Activated CD8-positive, alpha-beta T cell treated with anti-CD3 and anti-CD28 coated beads for 36 hours (primary cell): ENCODE data around the gene ATN1. TPM values are rescaled to one million over a fixed set of nuclear protein-coding genes. Genes with fewer than 3 reads are reported as not detected.

Experiments
- ATAC-seq: fragments of 200-7000 bp; cut with Tn5 transposase; one replicate; pipeline ENCODE4 v1.10.0; 2021; ENCODE audit warnings: mild to moderate bottlenecking, moderate library complexity
- CTCF ChIA-PET: fragments of 350-600 bp; sonication (Branson Sonifier 250); formaldehyde crosslinking; loops from one replicate; lab custom pipeline; 2021; ENCODE audit warnings: antibody characterized with exemption; lab: Charles Lee
- POLR2A ChIA-PET: fragments of 350-600 bp; sonication (Branson Sonifier 250); formaldehyde crosslinking; loops from one replicate; lab custom pipeline; 2021; ENCODE audit warnings: antibody characterized with exemption; lab: Charles Lee
- DNase-seq: peaks from one replicate; pipeline ENCODE4 v3.0.0-alpha.2; 2020
- H3K27ac Mint-ChIP-seq: one replicate; pipeline ENCODE4 v1.8.0; 2021; ENCODE audit warnings: mild to moderate bottlenecking, mixed read lengths
- H3K27me3 Mint-ChIP-seq: one replicate; pipeline ENCODE4 v1.8.0; 2021; ENCODE audit warnings: mixed read lengths
- H3K36me3 Mint-ChIP-seq: one replicate; pipeline ENCODE4 v1.8.0; 2021; ENCODE audit warnings: low read depth, mixed read lengths
- H3K4me1 Mint-ChIP-seq: one replicate; pipeline ENCODE4 v1.8.0; 2021; ENCODE audit warnings: low read depth, mixed read lengths
- H3K4me3 Mint-ChIP-seq: one replicate; pipeline ENCODE4 v1.8.0; 2021; ENCODE audit warnings: mild to moderate bottlenecking, moderate library complexity, mixed read lengths
- H3K9me3 Mint-ChIP-seq: one replicate; pipeline ENCODE4 v1.8.0; 2021; ENCODE audit warnings: mixed read lengths
- CTCF ChIP-seq: fragments of 200-600 bp; IDR thresholded peaks from one replicate; pipeline ENCODE4 v1.8.0; 2022; ENCODE audit warnings: antibody characterized with exemption, mild to moderate bottlenecking
- intact Hi-C: fragments of 100-400 bp; cut with micrococcal nuclease; formaldehyde crosslinking; loops from one replicate; pipeline ENCODE4 v1.10.0; 2022
- total RNA-seq, 2 experiments: library from RNA; stranded (reverse); gene quantifications; one replicate each; pipeline ENCODE4 v1.2.3, GENCODE V29; 2021

ATN1 gene
- total RNA-seq, 2 experiments from 2014 or later, result 26.4 to 28.5 TPM

GRCh38 chr12:6917491-6918231 is 10.1 kb upstream of the ATN1 start:
- Mint-ChIP-seq H3K4me1 (peaks cover 48% of the 10 kb centered on the region), H3K27ac (no peak overlapping the region), H3K9me3 (no peaks in the 10 kb centered on the region), H3K27me3 (no peaks in the 10 kb centered on the region), H3K4me3 (no peak overlapping the region), H3K36me3 (peaks cover 58% of the 10 kb centered on the region)
- ChIA-PET CTCF (interaction anchor here (0.9 to 1.8 kb wide), 4 partner anchors 9 to 48 kb away, joined by 3 to 9 read pairs (median 4); no protein-coding TSS in a partner anchor), POLR2A (interaction anchor here (0.9 to 8.2 kb wide), 7 partner anchors 9 to 26 kb away, joined by 3 to 62 read pairs (median 5); partner anchors contain the start of genes C12orf57 and RNU7-1)
- DNase-seq, result no peak
- ATAC-seq, result no peak
- intact Hi-C loops, result no loop called here
- TF ChIP-seq CTCF, result no peak

- intact Hi-C loops, result no loop called here
- ChIA-PET CTCF (interaction anchor here (0.9 to 1.2 kb wide), 2 partner anchors 14 to 41 kb away, joined by 3 read pairs; no protein-coding TSS in a partner anchor), POLR2A (interaction anchor here (0.6 to 1.6 kb wide), 7 partner anchors 9 to 48 kb away, joined by 3 to 7 read pairs (median 3); partner anchors contain the start of genes C12orf57, LRRC23 and RNU7-1)
- ATAC-seq, result no peak
- no peaks in the 10 kb centered on the region for H3K9me3 Mint-ChIP-seq
- no peak for DNase-seq
- TF ChIP-seq CTCF, result no peak
- peak overlapping the region; percentile 49 for H3K27ac Mint-ChIP-seq
- H3K4me3 Mint-ChIP-seq, result no peak overlapping the region
- H3K4me1 Mint-ChIP-seq, result peaks cover 47% of the 10 kb centered on the region
- peaks cover 67% of the 10 kb centered on the region for H3K36me3 Mint-ChIP-seq
- H3K27me3 Mint-ChIP-seq, result no peaks in the 10 kb centered on the region
Observed at GRCh38 chr12:6919588-6919987, 8.2 kb upstream of the ATN1 start.

GRCh38 chr12:6921539-6921938 is 6.2 kb upstream of the ATN1 start:
- no peak for DNase-seq
- TF ChIP-seq CTCF, result no peak
- Mint-ChIP-seq H3K9me3 (no peaks in the 10 kb centered on the region), H3K27me3 (no peaks in the 10 kb centered on the region), H3K36me3 (peaks cover 48% of the 10 kb centered on the region), H3K27ac (peak overlapping the region; percentile 20), H3K4me1 (peaks cover 46% of the 10 kb centered on the region), H3K4me3 (no peak overlapping the region)
- no peak for ATAC-seq
- ChIA-PET POLR2A (interaction anchor here (0.9 to 36.0 kb wide), 3 partner anchors 17 to 60 kb away, joined by 3 to 1266 read pairs (median 4); partner anchors contain the start of genes C12orf57, PTPN6 and RNU7-1), CTCF (interaction anchor here (0.9 to 1.7 kb wide), 5 partner anchors 9 to 43 kb away, joined by 3 to 6 read pairs (median 3); partner anchors contain the start of gene LRRC23)
- intact Hi-C loops, result no loop called here

GRCh38 chr12:6921996-6922946 is 5.5 kb upstream of the ATN1 start:
- TF ChIP-seq CTCF, result no peak
- ATAC-seq (no peak), DNase-seq (no peak)
- peaks cover 40% of the 10 kb centered on the region for H3K36me3 Mint-ChIP-seq
- H3K4me3 Mint-ChIP-seq, result no peak overlapping the region
- CTCF ChIA-PET, result interaction anchor here (0.9 to 1.7 kb wide), 4 partner anchors 8 to 42 kb away, joined by 3 to 6 read pairs (median 3); partner anchors contain the start of gene LRRC23
- H3K4me1 Mint-ChIP-seq, result peaks cover 46% of the 10 kb centered on the region
- no peak overlapping the region for H3K27ac Mint-ChIP-seq
- no peaks in the 10 kb centered on the region for H3K9me3 Mint-ChIP-seq
- POLR2A ChIA-PET, result interaction anchor here (0.9 to 36.0 kb wide), 3 partner anchors 16 to 61 kb away, joined by 3 to 1266 read pairs (median 4); partner anchors contain the start of genes C12orf57, PTPN6 and RNU7-1
- intact Hi-C loops, result no loop called here
- no peaks in the 10 kb centered on the region for H3K27me3 Mint-ChIP-seq
